ENCODE data around the gene DNER. TPM values are rescaled to one million over a fixed set of nuclear protein-coding genes. Genes with fewer than 3 reads are reported as not detected.
"Not testable (repeated sequence)": the region's sequence is repeated elsewhere in the genome, so short reads cannot be mapped to it uniquely, and the experiment has no call there.

Gene DNER
- total RNA-seq, 1 experiment from 2014 or later, result 88.7 TPM

GRCh38 chr2:229620289-229620688 lies 94.1 kb downstream of the DNER start:
- Histone ChIP-seq H3K4me3 (no peak overlapping the region), H3K9me3 (no peaks in the 10 kb centered on the region), H3K36me3 (peaks cover 9% of the 10 kb centered on the region), H3K27me3 (no peaks in the 10 kb centered on the region)
- no peak for DNase-seq

- no peaks in the 10 kb centered on the region for H3K9me3 ChIP-seq
- H3K4me3 ChIP-seq, result no peak overlapping the region
- no peaks in the 10 kb centered on the region for H3K27me3 ChIP-seq
- no peak for DNase-seq
- H3K36me3 ChIP-seq, result peaks cover 9% of the 10 kb centered on the region
These were observed 97.9 kb downstream of the DNER start for GRCh38 chr2:229616433-229616832.

DNA sequence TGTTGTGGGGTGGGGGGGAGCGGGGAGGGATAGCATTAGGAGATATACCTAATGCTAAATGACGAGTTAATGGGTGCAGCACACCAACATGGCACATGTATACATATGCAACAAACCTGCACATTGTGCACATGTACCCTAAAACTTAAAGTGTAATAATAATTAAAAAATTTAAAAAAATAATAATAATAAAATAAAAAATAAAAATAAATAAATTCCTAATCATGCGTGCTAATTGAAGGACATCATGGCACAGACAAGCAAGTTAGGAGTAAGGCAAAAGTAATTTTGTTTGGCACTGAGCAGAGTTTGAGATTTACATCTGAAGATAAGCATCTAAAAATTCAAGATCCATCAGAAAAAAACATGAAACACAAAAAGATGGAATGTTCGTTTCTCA lies 100.3 kb downstream of the DNER start:
- not testable (repeated sequence) for H3K36me3 ChIP-seq, DNase-seq, H3K9me3 ChIP-seq, H3K4me3 ChIP-seq, H3K27me3 ChIP-seq

- DNase-seq, result no peak
- Histone ChIP-seq H3K9me3 (no peaks in the 10 kb centered on the region), H3K4me3 (no peak overlapping the region), H3K36me3 (no peaks in the 10 kb centered on the region; the same call in 1 of the 2 replicates), H3K27me3 (no peaks in the 10 kb centered on the region)
These were observed 101.9 kb downstream of the DNER start for GRCh38 chr2:229612384-229612971.

GRCh38 chr2:229611360-229611759 lies 103.0 kb downstream of the DNER start:
- DNase-seq, result no peak
- Histone ChIP-seq H3K9me3 (no peaks in the 10 kb centered on the region), H3K27me3 (no peaks in the 10 kb centered on the region), H3K4me3 (no peak overlapping the region; the same call in 1 of the 2 replicates), H3K36me3 (no peaks in the 10 kb centered on the region; the same call in 1 of the 2 replicates)

- H3K27me3 ChIP-seq, result no peaks in the 10 kb centered on the region
- peak; percentile 64 for DNase-seq
- H3K4me3 ChIP-seq, result peak overlapping the region; percentile 2
- H3K9me3 ChIP-seq, result no peaks in the 10 kb centered on the region
- H3K36me3 ChIP-seq, result no peaks in the 10 kb centered on the region
These were observed 103.5 kb downstream of the DNER start for GRCh38 chr2:229610872-229611271.

- Histone ChIP-seq H3K27me3 (no peaks in the 10 kb centered on the region), H3K9me3 (no peaks in the 10 kb centered on the region), H3K36me3 (no peaks in the 10 kb centered on the region), H3K4me3 (no peak overlapping the region; the same call in 1 of the 2 replicates)
- peak; percentile 98 for DNase-seq
These were observed 104.0 kb downstream of the DNER start for GRCh38 chr2:229610333-229610732.

GRCh38 chr2:229601936-229602335 lies 112.4 kb downstream of the DNER start:
- DNase-seq, result no peak
- Histone ChIP-seq H3K9me3 (no peaks in the 10 kb centered on the region), H3K27me3 (no peaks in the 10 kb centered on the region), H3K36me3 (peaks cover 4% of the 10 kb centered on the region; the same call in 1 of the 2 replicates), H3K4me3 (no peak overlapping the region)

- DNase-seq, result no peak
- Histone ChIP-seq H3K9me3 (no peaks in the 10 kb centered on the region), H3K4me3 (no peak overlapping the region), H3K36me3 (peaks cover 4% of the 10 kb centered on the region; the same call in 1 of the 2 replicates), H3K27me3 (no peaks in the 10 kb centered on the region)
These were observed 113.0 kb downstream of the DNER start for GRCh38 chr2:229601396-229601795.

GRCh38 chr2:229598227-229598626 lies 116.1 kb downstream of the DNER start:
- no peak overlapping the region for H3K4me3 ChIP-seq
- no peaks in the 10 kb centered on the region for H3K9me3 ChIP-seq
- no peaks in the 10 kb centered on the region for H3K27me3 ChIP-seq
- H3K36me3 ChIP-seq, result peaks cover 2% of the 10 kb centered on the region; the same call in 1 of the 2 replicates
- no peak for DNase-seq

DNA sequence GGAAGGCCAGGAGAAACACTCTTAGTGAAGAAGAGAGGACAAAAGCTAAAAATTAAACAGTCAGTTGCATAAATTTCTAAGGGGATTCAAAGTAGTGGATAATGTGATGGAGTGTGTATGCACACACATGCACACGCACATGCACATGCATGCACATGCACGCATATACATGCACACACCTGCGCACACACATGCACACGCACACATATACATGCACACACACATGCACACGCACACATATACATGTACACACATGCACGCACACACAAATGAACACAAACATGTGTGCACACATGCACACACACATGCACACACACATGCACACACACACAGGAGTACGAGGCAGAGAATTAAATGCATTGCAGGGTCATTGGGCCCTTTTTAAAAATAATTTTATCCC lies 117.6 kb downstream of the DNER start:
- H3K9me3 ChIP-seq, result no peaks in the 10 kb centered on the region
- no peak for DNase-seq
- H3K36me3 ChIP-seq, result no peaks in the 10 kb centered on the region
- no peak overlapping the region for H3K4me3 ChIP-seq
- no peaks in the 10 kb centered on the region for H3K27me3 ChIP-seq

DNA sequence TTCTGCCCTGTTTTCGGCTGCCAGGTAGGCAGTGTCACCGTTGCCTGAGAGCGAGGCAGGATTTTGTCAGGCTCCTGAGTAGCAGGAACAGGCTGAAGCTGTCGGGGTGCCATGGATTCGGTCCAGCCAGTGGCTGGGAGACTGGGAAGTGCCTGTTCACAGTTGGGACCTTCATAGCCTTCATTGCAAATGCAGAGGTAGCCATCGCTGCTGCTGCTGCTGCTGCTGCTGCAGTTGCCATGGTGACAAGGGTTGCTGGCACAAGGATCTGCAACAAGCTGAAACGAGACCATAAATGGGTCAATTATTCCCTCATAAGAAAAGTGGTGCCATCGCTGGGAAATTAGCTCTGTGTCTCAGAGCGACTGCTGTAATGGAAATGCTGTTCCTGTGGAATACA lies 122.7 kb downstream of the DNER start:
- Histone ChIP-seq H3K9me3 (no peaks in the 10 kb centered on the region), H3K4me3 (no peak overlapping the region), H3K36me3 (peaks cover 29% of the 10 kb centered on the region), H3K27me3 (no peaks in the 10 kb centered on the region)
- DNase-seq, result no peak

- no peaks in the 10 kb centered on the region for H3K27me3 ChIP-seq
- H3K9me3 ChIP-seq, result no peaks in the 10 kb centered on the region
- peaks cover 50% of the 10 kb centered on the region for H3K36me3 ChIP-seq
- DNase-seq, result peak; percentile 81
- peak overlapping the region; percentile 21 for H3K4me3 ChIP-seq
These were observed 127.3 kb downstream of the DNER start for GRCh38 chr2:229586746-229587705.

DNA sequence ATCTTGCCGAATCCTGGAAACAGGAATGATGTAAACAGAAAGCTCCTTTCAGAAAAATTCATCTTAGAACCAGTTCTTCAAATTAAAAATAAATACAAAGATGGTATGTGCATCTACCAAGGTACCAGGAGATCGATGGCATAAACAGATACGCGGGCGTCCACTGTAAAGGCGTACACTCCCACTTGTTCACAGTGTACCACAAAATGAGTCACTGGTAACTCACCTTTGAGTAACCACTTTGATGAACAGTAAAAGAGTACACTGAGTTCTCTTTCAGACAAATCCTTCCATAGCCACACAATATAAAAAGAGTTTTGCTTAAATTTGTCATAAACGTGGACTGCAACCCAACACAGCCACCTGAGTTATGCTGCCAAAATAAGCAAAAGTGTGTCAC lies 128.3 kb downstream of the DNER start:
- H3K9me3 ChIP-seq, result no peaks in the 10 kb centered on the region
- H3K36me3 ChIP-seq, result peaks cover 48% of the 10 kb centered on the region
- no peaks in the 10 kb centered on the region for H3K27me3 ChIP-seq
- no peak overlapping the region for H3K4me3 ChIP-seq
- no peak for DNase-seq

DNA sequence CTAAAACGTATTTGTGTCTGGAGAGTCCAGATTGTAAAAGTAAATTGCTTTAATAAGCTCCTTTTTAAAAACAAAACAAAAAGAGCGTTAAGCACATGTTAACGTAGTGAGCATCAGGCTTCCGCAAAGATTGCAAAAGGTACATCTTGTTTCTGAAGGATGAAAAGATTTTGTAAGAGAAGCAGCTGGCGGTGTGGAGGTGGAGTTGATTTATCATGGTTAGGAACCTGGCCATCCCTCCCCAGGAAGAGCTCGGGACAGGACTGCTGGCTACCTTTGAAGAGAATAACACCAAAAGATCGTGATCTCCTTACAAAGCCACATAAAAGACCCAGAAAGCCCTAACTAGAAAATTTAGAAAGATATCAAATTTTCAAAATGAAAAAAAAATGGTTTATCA lies 132.2 kb downstream of the DNER start:
- no peak for DNase-seq
- no peak overlapping the region for H3K4me3 ChIP-seq

DNA sequence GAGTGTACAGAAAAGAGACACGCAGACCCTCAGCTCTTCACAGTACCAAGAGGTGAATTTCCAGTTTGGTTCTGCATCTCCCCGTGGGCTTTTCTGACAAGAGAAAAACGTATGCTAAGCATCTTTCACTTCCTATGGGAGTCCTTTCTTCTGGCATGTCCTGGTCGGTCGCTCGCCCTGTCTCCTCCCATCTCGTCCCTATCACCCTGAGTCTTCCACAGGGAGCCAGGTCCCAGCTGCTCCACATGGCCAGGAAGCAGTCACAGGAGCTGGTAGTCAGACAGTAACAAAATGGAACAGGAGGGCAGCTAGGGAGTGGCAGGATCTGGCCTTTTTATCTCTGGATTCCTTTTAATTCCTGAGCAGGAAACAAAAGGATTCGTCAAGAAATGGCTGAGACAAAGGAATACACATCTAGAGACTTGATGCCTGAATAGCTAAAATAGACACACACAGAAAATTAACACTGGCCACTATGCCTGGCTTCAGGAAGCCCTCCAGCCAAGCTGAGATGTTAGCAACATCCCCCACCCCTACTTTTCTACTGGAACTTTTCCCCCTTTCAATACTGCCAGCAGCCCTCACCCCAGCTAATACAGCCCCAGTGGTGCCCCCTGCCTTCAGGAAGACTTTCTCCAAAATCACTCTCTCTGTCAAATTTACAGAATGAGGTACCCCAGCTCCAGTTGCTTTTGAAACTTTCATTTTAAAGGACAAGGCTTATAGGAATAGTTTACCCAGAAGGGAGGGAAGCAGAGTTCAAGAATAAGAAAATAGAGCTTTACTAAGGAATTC lies 136.1 kb downstream of the DNER start:
- Histone ChIP-seq H3K9me3 (no peaks in the 10 kb centered on the region), H3K36me3 (peaks cover 35% of the 10 kb centered on the region), H3K27me3 (no peaks in the 10 kb centered on the region), H3K4me3 (no peak overlapping the region)
- no peak for DNase-seq

More for the DNA sequence above, 132.2 kb downstream of the DNER start:
- H3K9me3 ChIP-seq, result no peaks in the 10 kb centered on the region
- peaks cover 47% of the 10 kb centered on the region for H3K36me3 ChIP-seq
- H3K27me3 ChIP-seq, result no peaks in the 10 kb centered on the region

All from MG63 (cell line).